ENCODE results near the gene DNM3.
"Not testable (repeated sequence)": the region's sequence is repeated elsewhere in the genome, so short reads cannot be mapped to it uniquely, and the experiment has no call there.

The DNM3 gene

DNA sequence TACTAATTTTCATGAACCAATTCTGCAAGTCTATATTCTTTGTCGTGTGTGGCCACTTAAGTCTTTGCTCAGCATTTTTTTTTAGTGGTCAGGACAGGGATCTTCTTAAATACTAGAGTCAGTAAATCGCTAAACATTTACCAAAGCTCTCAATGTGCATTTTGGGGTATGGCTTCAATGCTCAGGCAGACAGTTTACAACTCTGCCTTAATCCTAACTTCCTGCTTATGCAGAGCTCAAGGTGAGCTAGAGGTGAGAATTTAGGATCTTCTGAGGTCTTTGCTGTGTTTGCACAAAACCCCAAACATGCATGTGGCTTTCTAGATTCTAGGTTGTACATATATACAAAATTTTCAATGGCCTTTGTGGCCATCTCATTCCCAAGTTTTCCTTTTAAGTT is 153.0 kb downstream of the DNM3 start:
- in situ Hi-C loops (cut with MboI; ENCODE audit: low pct_unique_long_range_greater_than_20kb, low sequenced_read_pairs) = loop anchor here (25.0 kb wide), 2 partner anchors 182 to 357 kb away; no protein-coding TSS in a partner anchor
- DNase-seq = no peak

DNA sequence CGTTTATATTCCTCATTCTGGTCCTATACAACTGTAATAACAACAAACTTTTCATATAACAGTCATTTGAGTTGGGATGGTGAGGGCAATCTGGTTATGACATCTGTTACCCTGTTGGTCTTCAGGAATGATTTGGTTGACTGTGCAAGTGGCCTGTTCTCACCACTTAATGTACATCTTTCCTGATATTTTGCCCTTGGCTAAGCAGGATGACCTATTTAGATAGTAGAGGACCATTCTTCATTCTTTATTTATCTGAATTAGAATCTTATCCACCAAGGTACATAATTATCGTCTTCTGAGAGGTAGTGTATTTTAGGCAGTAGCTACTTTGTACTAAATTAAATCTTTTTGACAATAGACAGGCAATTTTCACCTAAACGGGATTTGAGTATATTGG is 154.3 kb downstream of the DNM3 start:
- no peak for DNase-seq

DNA sequence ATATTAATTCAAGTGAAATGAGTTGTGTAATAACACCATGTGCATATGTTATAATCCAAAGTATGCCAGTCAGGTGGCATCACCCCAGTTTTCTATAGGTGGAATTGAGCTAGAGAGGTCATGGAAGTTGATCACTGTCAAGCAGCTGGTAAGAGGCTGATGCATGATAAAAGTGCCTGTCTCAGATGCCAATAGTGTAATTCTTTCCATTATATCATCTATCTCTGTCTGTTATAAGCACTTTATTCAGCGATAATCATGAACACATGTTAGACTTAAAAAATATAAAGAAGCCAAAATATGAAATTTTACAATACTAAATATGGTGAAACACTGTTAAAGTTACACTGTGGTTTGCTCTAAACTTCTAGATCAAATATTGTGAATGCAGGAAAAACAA is 156.6 kb downstream of the DNM3 start:
- no peak for DNase-seq
- in situ Hi-C loops (cut with MboI; ENCODE audit: low pct_unique_long_range_greater_than_20kb, low sequenced_read_pairs) = loop anchor here (25.0 kb wide), 2 partner anchors 186 to 361 kb away; no protein-coding TSS in a partner anchor

More for the DNA sequence above, 154.3 kb downstream of the DNM3 start:
- in situ Hi-C loops (cut with MboI; ENCODE audit: low pct_unique_long_range_greater_than_20kb, low sequenced_read_pairs) = loop anchor here (25.0 kb wide), 2 partner anchors 183 to 358 kb away; no protein-coding TSS in a partner anchor

DNA sequence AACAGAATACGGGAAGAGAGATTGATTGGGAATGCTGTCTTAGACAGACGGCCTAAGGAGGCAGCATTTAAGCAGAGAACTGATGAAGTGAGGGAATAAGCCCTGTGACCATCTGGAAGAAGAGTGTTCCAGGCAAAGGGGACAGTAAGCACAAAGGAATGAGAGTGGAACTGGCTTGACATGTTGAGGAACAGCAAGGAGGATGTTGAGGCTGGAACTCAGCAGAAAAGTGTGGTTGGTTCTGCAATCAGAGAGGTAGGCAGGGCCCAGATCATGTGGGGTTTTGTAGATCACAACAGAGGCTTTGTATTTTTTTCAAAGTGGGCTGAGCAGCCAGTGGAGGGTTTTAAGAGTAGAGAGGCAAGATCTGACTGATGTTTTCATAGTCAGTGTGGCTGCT is 157.4 kb downstream of the DNM3 start:
- no peak for DNase-seq
- in situ Hi-C loops (cut with MboI; ENCODE audit: low pct_unique_long_range_greater_than_20kb, low sequenced_read_pairs) = loop anchor here (25.0 kb wide), 2 partner anchors 186 to 361 kb away; no protein-coding TSS in a partner anchor

DNA sequence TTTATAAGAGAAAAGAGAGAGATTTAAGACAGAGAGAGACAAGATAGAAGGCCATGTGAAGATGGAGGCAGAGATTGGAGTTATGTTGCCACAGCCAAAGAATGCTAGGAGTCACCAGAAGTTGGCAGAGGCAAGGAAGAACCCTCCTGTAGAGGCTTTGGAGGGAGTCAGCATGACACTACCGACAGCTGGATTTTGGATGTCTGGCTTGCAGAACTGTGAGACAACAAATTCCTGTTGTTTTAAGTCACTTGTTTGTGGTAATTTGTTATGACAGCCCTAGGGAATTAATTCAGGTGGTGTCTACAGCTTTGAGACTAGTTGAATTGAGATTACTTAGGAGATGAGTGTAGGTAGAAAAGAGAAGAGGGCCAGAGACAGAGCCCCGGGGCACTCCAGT is 158.5 kb downstream of the DNM3 start:
- in situ Hi-C loops (cut with MboI; ENCODE audit: low pct_unique_long_range_greater_than_20kb, low sequenced_read_pairs) = loop anchor here (25.0 kb wide), 2 partner anchors 187 to 362 kb away; no protein-coding TSS in a partner anchor

DNA sequence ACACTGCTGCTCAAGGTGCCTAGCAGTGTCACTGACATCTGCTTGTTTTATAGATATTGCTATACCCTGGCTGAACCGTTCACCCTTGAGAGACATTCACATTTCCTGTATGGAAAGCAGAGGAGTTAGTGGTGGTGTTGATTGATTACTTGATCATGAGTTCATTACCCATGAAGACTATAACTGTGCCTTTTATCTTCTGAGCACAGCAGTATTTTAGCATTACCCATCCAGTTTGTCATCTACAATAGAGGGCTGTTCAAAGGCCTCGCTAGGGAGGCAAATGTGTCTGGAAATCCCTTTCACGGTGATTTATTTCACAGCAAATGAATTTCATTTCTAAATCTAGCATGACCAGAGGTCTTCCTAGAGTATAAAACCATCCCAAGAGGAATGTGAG is 160.0 kb downstream of the DNM3 start:
- in situ Hi-C loops (cut with MboI; ENCODE audit: low pct_unique_long_range_greater_than_20kb, low sequenced_read_pairs) = no loop called here
- no peak for DNase-seq

More for the DNA sequence above, 158.5 kb downstream of the DNM3 start:
- DNase-seq = no peak

DNA sequence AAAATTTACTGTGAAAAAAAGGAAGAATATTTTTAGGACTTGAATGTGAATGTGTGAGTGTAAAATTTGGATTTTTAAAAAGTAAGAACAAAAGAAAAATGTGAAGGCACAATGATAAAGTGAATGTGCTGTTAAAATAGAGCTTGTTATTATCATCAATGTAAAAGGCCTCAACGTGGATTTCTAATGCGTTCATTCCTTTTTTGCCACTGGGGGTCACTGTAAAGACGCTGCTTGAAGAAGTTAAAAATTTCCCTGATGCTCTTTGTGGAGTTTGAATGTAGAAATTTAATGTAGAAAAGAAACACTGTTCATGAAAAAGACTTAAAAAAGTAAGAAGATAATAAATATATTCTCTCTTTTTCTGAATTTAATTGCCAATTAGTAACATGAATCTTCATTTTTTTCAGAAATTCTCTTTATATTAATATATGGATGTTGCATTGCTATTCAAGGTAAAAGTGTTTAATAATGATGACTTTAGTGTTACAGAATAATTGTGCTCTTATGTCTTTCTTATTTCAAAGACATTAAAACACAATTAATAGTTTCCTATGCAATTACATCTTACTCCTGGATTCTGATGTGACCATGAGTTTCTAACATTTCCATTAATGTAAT is 161.5 kb downstream of the DNM3 start:
- in situ Hi-C loops (cut with MboI; ENCODE audit: low pct_unique_long_range_greater_than_20kb, low sequenced_read_pairs) = no loop called here
- peak; percentile 77 for DNase-seq

DNA sequence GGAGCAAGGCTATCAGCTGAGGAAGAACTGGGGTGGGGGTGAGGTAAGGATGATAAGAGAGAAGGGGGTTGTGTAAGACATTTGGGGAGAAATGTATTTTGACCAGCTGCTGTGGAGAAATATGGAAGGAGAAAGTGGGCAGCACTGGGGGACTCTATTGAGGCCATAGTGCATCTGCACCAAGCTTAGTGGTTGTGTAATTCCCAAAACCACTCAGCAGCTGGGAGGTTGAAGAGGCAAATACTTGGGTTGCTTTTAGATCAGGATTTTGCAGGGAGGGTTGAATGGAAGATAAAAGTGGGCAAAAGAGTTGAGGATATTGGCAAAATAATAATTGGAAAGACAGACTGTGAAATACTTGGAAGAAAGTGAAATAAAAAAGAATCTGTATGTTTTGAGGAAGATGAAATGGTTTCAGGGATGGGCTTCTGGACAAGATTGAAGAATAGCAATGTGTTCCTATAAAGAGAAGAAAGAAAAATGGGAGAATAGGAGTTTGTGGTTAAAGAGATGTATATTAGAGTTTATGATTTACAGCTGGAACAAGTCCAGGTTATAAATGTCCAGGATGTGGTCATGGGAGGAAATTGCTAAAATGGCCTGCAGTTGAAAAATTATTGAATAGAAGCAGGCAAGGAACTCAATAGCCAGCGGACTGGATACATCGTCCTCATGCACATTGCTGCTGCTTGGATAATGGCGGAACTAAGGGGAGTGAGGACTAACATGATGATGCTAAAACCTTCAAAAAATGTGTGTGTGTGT is 162.7 kb downstream of the DNM3 start:
- in situ Hi-C loops (cut with MboI; ENCODE audit: low pct_unique_long_range_greater_than_20kb, low sequenced_read_pairs) = no loop called here
- DNase-seq = no peak

DNA sequence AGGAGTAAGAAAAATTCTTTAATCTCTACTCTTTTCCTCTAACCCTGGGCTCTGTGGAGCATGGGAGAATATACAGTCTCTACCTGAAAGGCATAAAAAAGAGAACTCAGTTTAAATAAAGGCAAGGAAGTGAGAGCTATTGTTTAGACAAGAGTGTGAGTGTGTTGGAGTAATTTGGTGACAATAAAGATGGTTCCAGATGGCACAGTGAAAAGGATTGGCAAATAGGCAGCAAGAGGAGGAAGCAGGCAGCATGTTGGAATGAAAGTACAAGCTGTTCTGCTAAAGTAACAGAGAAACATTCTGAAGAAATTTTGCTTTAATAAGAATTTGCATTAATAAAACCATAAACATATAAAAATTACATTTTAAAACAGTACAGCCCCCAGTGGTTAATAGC is 163.4 kb downstream of the DNM3 start:
- DNase-seq = no peak
- in situ Hi-C loops (cut with MboI; ENCODE audit: low pct_unique_long_range_greater_than_20kb, low sequenced_read_pairs) = no loop called here

DNA sequence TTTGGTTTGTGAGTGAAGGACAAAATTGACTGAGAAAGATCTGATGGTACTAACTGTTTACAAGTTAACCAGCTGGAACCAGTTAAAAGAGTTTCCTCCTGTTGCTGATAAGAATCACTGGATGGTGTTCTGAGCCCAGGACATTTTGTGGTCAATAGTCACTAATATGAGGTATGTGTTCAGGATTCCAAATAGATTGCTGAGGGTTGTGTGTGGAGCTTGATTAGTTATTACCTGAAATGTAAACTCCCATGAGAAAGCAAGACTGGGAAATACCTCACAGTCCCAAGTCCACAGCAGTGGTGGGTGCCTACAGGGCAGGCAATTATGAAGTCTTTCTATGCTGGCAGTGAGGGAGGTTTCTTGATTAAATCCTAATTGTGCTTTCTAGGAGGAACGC is 164.6 kb downstream of the DNM3 start:
- in situ Hi-C loops (cut with MboI; ENCODE audit: low pct_unique_long_range_greater_than_20kb, low sequenced_read_pairs) = no loop called here
- DNase-seq = no peak

DNA sequence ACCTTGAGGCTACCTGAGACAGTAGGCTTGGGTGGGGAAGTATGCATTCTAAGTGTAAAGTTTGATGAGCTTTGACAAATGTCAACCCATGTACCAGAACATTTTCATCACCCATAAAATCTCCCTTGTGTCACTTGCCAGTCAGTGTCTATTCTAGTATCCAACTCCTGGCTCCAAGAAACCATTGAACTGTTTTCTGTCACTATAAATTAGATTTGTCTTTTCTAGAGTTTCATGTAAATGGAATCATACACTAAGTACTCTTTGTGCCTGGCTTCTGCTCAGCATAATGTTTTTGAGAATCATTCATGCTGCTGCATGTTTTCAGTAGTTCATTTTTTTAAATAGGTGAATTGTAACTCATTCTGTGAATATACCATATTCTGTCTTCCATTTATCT is 165.4 kb downstream of the DNM3 start:
- DNase-seq = no peak
- in situ Hi-C loops (cut with MboI; ENCODE audit: low pct_unique_long_range_greater_than_20kb, low sequenced_read_pairs) = no loop called here

DNA sequence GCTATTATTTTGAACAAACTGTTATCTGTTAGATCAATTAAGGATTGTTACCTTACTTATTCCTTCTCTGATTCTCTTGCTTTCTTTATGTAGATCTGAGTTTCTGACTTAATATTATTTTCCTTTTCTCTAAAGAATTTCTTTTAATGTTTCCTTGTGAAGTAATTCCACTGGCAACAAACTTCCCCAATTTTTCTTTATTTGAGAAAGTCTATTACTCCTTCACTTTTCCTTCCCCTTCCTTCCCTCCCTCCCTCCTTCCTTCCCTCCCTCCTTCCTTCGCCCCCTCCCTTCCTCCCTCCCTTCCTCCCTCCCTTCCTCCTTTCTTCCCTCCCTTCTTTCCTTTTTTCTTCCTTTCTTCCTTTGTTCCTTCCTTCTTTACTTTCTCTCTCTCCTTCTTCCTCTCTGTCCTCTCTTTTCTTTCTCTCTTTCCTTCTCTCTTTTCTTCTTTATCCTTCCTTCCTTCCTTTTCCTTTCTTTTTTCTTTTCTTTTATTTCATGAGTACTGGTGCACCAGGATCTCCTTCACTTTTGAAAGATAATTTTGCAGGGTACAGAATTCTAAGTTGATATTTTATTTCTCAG is 177.5 kb downstream of the DNM3 start:
- no peak for DNase-seq
- in situ Hi-C loops (cut with MboI; ENCODE audit: low pct_unique_long_range_greater_than_20kb, low sequenced_read_pairs) = no loop called here

DNA sequence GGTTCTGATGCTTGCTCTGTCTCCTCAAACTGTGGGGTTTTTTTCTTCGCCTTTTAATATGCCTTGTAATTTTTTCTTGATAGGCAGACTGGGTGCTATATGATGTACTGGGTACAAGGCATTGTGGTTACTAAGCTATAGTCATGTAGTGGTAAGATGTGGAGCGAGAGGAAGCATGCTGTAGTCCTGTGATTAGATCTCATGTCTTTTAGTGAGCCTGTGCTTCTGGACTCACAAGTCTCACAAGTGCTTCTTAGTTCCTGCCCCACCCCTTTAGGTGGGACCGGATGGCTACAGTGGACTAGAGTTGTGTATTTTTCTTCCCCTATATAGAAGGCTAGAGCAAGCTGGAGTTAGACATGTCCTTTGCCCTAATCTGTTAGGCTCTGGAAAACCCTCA is 178.7 kb downstream of the DNM3 start:
- no peak for DNase-seq

DNA sequence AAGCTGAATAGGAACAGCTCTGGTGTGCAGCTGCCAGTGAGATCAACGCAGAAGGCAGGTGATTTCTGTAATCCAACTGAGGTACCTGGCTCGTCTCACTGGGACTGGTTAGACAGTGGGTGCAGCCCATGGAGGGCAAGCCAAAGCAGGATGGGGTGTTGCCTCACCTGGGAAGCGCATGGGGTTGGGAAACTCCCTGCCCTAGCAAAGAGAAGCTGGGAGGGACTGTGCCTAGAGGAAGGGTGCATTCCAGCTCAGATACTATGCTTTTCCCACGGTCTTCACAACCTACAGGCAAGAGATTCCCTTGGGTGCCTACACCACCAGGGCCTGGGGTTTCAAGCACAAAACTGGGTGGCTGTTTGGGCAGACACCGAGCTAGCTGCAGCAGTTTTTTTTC is 183.2 kb downstream of the DNM3 start:
- in situ Hi-C loops (cut with MboI; ENCODE audit: low pct_unique_long_range_greater_than_20kb, low sequenced_read_pairs) = no loop called here
- DNase-seq = no peak

More for the DNA sequence above, 178.7 kb downstream of the DNM3 start:
- in situ Hi-C loops (cut with MboI; ENCODE audit: low pct_unique_long_range_greater_than_20kb, low sequenced_read_pairs) = no loop called here

DNA sequence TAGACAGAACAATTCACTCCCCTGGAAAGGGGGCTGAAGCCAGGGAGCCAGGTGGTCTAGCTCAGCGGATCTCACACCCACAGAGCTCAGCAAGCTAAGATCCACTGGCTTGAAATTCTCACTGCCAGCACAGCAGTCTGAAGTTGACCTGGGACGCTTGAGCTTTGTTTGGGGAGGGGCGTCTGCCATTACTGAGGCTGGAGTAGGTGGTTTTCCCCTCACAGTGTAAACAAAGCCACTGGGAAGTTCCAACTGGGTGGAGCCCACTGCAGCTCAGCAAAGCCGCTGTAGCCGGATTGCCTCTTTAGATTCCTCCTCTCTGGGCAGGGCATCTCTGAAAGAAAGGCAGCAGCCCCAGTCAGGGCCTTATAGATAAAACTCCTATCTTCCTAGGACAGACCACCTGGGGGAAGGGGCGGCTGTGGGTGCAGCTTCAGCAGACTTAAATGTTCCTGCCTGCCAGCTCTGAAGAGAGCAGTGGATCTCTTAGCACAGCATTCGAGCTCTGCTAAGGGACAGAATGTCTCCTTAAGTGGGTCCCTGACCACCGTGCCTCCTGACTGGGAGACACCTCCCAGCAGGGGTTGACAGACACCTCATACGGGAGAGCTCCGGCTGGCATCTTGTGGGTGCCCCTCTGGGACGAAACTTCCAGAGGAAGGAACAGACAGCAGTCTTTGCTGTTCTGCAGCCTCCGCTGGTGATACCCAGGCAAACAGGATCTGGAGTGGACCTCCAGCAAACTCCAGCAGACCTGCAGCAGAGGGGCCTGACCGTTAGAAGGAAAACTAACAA is 183.8 kb downstream of the DNM3 start:
- DNase-seq; in situ Hi-C loops (cut with MboI; ENCODE audit: low pct_unique_long_range_greater_than_20kb, low sequenced_read_pairs): not testable (repeated sequence)

DNA sequence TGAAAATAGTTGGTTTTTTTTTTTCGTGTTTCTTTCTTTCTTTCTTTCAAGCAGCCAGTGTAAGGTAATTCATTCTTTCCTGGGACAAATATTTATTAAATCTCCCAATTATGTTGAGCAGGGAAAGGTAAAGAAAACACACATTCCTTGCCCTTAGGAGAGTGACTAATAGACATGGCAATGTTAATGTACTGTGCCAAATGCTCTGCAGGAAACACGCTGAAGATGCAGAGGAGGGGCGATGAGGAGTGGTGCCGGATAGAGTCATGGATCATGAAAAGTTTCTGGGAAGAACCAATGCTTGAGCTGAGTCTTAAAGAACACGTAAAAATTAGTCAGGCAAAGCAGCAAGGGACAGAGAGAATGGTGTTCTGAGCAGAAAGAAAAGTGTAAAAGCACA is 199.2 kb downstream of the DNM3 start:
- in situ Hi-C loops (cut with MboI; ENCODE audit: low pct_unique_long_range_greater_than_20kb, low sequenced_read_pairs) = no loop called here
- no peak for DNase-seq

DNA sequence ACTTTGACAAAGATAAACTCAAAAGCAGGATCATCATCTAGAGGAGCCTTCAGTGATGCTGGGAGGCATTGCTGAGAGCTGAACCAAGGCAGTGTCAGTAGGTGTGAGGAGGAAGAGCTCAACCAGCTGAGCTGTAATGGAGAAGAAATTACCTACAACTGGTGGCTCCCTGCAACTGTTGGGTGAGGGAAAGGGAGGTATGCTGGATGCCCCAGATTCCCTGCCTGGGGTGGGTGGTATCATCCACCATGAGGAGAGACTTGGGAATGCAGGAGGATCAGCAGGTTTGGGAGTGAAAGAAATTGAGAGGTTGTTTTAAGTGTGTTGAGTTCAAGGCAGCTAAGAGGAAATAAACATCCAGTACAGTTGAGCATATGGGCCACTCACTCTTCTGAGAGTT is 199.8 kb downstream of the DNM3 start:
- no peak for DNase-seq
- in situ Hi-C loops (cut with MboI; ENCODE audit: low pct_unique_long_range_greater_than_20kb, low sequenced_read_pairs) = no loop called here

DNA sequence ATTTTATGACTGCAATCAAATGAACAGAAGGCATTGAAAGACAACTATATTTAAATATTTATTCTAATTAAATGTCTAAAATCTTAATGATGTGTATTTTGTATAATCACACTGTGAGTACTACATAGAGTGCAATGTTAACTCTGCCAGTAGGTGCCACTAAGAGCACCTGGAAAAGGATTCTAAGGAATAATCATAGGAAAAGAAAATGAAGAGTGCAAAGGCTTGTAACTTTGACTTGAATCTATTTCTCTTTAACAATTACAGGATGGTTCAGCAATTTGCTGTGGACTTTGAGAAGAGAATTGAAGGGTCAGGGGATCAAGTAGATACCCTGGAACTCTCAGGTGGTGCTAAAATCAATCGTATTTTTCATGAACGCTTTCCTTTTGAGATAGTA is 200.4 kb downstream of the DNM3 start:
- in situ Hi-C loops (cut with MboI; ENCODE audit: low pct_unique_long_range_greater_than_20kb, low sequenced_read_pairs) = no loop called here
- no peak for DNase-seq

DNA sequence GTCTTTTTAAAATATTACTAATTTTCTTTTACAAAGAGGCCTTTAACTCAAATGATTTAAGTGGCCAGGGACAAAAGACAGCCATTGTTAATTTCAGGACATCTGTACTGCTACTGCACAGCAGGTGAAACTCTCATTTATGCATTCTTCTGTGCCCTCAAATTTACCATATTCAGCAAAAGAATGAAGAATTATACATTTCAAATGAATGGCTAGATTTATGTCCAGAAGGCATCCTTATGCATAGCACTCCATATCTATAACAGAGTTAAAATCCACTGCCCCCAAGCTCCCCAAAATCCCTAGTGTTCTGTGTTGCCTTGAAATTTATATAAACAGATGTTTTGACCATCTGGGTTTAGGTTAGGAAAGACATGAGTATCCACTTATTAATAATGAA is 202.6 kb downstream of the DNM3 start:
- DNase-seq = no peak
- in situ Hi-C loops (cut with MboI; ENCODE audit: low pct_unique_long_range_greater_than_20kb, low sequenced_read_pairs) = no loop called here
